DMS 273 (cell line): ENCODE data around the gene MRPL58.
"Not testable (repeated sequence)": the region's sequence is repeated elsewhere in the genome, so short reads cannot be mapped to it uniquely, and the experiment has no call there.

Source experiments
- DNase-seq: peaks from one replicate; lab custom pipeline; 2025; ENCODE audit not compliant: unreplicated experiment; lab: John Stamatoyannopoulos, UW

Gene MRPL58

GRCh38 chr17:75012346-75013091, at the start of gene MRPL58:
TSS of gene MRPL58 (plus strand) at chr17:75012670. CDS start at chr17:75012687, 17 bp downstream.
- peak; percentile 97 for DNase-seq

- DNase-seq = peak; percentile 47
Measured at GRCh38 chr17:74963656-74964055, 48.8 kb upstream of the MRPL58 start.

- DNase-seq = no peak
Measured at GRCh38 chr17:74964246-74964761, 48.2 kb upstream of the MRPL58 start.

- no peak for DNase-seq
Measured at GRCh38 chr17:74964988-74965622, 47.4 kb upstream of the MRPL58 start.

- no peak for DNase-seq
Measured at GRCh38 chr17:74968361-74968780, 44.1 kb upstream of the MRPL58 start.

GRCh38 chr17:74969501-74969900, 43.0 kb upstream of the MRPL58 start:
- DNase-seq = not testable (repeated sequence)

GRCh38 chr17:74970395-74970794, 42.1 kb upstream of the MRPL58 start:
- DNase-seq = no peak

- no peak for DNase-seq
Measured at GRCh38 chr17:74971069-74971841, 41.2 kb upstream of the MRPL58 start.

GRCh38 chr17:74971842-74972106, 40.7 kb upstream of the MRPL58 start:
- DNase-seq = no peak

GRCh38 chr17:74972107-74972972, 40.1 kb upstream of the MRPL58 start, which contains the start of gene HID1:
TSS of gene HID1 (minus strand) at chr17:74972759. CDS start at chr17:74972656, 103 bp downstream.
- peak; percentile 79 for DNase-seq

- DNase-seq = no peak
Measured at GRCh38 chr17:74972973-74973328, 39.5 kb upstream of the MRPL58 start.

GRCh38 chr17:74975943-74976342, 36.5 kb upstream of the MRPL58 start:
- no peak for DNase-seq

GRCh38 chr17:74977802-74978201, 34.7 kb upstream of the MRPL58 start:
- DNase-seq = no peak

GRCh38 chr17:74978240-74978639, 34.2 kb upstream of the MRPL58 start:
- no peak for DNase-seq

- no peak for DNase-seq
Measured at GRCh38 chr17:74979408-74980146, 32.9 kb upstream of the MRPL58 start.

GRCh38 chr17:74981318-74981978, 31.0 kb upstream of the MRPL58 start:
- DNase-seq = no peak

- peak; percentile 88 for DNase-seq
Measured at GRCh38 chr17:74981979-74982662, 30.3 kb upstream of the MRPL58 start.

GRCh38 chr17:74982663-74983313, 29.7 kb upstream of the MRPL58 start:
- DNase-seq = not testable (repeated sequence)

GRCh38 chr17:74986206-74986576, 26.3 kb upstream of the MRPL58 start:
- no peak for DNase-seq
